Spleen (tissue), 3 donors: ENCODE data around the gene RPS6KA2.

Experiments
- POLR2A ChIP-seq, 3 donors: fragments of 450-650 bp; IDR thresholded peaks; one replicate each; pipeline ENCODE4 v1.5.1; 2017; ENCODE audit warnings: antibody characterized with exemption in 3 of 3, mild to moderate bottlenecking in 1 of 3
- POLR2AphosphoS5 ChIP-seq, 3 donors: sonication (generic); formaldehyde crosslinking; IDR thresholded peaks; one replicate each; pipeline ENCODE4 v1.5.1; 2017; ENCODE audit warnings: antibody characterized with exemption in 3 of 3

GRCh38 chr6:166650824-166651807 lies 24.1 kb upstream of the RPS6KA2 start:
- TF ChIP-seq POLR2A (IDR thresholded peaks at IDR 0.05) (no peak), POLR2AphosphoS5 (IDR thresholded peaks at IDR 0.05) (no peak)
